Skeletal muscle cell (primary cell): ENCODE data around the gene ZNF493.

Experiments
- DNase-seq: peaks from one replicate; pipeline ENCODE4 v3.0.0-alpha.2; 2010; ENCODE audit warnings: low read depth
- H3K4me3 ChIP-seq: 2 replicates; pipeline ENCODE4 v1.5.1; 2011; ENCODE audit warnings: low read depth, mild to moderate bottlenecking, control low read depth, low read length, moderate library complexity

The ZNF493 gene

DNA sequence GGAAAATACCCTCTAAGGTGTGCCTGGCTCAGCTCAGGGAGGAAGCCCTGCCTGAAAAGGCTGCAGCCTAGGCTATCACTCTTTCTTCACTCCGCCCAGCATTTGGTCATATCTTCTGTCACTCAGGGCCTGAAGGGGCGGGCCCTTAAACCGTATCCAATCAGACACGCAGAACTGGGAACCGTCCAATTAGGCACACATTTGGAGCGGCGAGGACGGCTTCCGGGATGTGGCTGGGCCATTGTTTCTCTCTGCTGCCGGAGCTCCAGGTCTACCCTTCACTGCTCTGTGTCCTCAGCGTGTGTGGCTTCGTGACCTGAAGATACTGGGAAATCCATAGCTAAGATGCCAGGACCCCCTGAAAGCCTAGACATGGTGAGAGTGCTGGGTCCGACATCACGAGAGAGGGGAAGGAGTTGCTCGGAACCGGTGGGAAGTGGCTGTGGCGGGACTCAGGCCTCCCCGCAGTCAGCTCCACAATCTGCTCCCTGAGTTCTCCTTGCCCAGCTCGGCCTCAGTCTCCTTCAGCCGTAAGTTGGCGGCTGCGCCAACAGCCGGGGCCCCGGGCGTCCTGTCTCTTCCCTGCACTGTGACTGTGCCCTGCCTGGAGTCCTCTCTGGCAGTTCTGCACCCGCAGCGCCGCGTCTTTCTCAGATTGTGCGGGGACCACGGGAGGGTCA lies at the start of gene ZNF493:
Gene ZNF493, plus strand, starts transcription at position 241 of the 680 bp plus-strand sequence. Its CDS starts 105 bp downstream, at position 346.
- peak within 1 kb of the TSS; percentile 89 for H3K4me3 ChIP-seq

DNA sequence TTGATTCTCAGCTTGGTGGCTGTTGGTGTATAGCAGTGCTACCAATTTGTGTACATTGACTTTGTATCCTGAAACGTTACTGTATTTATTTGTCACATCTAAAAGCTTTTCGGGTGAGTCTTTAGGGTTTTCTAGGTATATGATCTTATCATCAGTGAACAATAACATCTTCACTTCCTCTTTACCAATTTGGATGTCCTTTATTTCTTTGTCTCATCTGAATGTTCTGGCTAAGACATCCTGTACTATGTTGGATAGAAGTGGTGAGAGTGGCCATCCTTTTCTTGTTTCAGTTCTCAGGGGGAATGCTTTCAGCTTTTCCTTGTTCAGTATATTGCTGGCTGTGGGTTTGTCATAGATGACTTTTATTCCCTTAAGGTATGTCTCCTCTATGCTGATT lies 44.1 kb upstream of the ZNF493 start:
- no peak overlapping the region for H3K4me3 ChIP-seq
- DNase-seq, result no peak

More for the DNA sequence above, at the start of gene ZNF493:
- peak; percentile 69 for DNase-seq

DNA sequence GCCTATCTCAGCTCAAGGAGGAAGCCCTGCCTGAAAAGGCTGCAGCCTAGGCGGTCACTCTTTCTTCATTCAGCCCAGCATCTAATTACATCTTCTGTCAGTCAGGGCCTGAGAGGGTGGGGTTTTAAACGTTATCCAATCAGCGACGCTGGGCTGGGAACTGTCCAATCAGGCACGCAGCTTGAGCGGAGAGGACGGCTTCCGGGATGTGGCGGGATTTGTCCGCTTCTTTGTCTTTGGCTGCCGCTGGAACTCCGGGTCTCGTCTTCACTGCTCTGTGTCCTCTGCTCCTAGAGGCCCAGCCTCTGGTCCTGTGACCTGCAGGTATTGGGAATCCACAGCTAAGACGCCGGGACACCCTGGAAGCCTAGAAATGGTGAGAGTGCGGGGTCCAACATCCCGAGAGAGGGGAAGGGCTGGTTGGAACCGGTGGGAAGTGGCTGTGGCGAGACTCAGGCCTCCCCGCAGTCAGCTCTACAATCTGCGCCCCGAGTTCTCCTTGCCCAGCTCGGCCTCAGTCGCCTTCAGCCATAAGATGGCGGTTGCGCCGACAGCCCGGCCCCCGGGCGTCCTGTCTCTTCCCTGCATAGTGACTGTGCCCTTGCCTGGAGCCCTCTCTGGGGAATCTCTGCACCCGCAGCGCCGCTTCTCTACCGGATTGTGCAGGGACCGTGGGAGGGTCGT lies 38.0 kb upstream of the ZNF493 start, which contains the start of gene ZNF738:
Gene ZNF738, plus strand, starts transcription at position 233 of the 684 bp plus-strand sequence. Its CDS starts 141 bp downstream, at position 374.
- peak within 1 kb of the TSS; percentile 87 for H3K4me3 ChIP-seq
- DNase-seq, result peak; percentile 87

DNA sequence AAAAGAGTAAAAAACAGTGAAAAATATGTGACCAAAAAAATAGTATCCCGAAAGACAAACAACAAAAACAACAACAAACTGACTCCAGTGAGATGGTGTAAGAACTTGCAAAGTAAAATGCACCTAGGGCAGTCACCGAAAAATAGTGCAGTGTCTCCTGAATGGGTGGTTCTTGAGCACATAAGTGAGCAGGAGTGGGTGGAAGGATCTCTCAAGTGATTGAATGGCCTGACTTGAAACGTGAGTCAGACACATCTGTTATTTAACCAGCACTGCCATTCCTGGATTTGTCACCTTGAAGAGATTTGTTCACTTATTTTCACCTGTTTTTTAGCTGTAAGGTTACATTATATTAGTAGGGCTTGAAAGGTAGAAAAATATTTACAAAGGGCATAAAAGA lies 34.6 kb upstream of the ZNF493 start:
- no peak for DNase-seq
- H3K4me3 ChIP-seq, result no peak overlapping the region

DNA sequence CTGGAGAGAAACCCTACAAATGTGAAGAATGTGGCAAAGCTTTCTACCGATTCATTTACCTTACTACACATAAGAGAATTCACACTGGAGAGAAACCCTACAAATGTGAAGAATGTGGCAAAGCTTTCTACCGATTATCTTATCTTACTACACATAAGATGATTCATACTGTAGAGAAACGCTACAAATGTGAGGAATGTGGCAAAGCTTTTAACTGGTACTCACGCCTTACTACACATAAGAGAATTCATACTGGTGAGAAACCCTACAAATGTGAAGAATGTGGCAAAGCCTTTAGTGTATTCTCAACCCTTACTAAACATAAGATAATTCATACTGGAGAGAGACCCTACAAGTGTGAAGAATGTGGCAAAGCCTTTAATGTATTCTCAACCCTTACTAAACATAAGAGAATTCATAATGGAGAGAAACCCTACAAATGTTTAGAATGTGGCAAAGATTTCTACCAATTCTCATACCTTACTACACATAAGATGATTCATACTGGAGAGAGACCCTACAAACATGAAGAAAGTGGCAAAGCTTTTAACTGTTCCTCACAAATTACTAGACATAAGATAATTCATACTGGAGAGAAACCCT lies 12.9 kb upstream of the ZNF493 start:
- no peak for DNase-seq
- no peak overlapping the region for H3K4me3 ChIP-seq

DNA sequence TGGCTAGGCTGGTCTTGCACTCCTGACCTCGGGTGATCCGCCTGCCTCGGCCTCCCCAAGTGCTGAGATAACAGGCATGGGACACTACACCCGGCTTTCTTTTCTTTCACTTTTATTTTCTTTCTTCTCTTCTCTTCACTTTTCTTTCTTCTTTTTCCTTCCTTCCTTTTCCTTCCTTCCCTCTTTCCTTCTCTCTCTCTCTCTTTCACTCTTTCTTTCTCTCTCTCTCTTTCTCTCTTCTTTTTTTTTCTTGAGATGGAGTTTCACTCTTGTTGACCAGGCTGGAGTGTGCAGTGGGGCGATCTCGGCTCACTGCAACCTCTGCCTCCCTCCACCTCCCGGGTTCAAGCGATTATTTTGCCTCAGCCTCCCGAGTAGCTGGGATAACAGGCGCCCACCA lies 812 bp upstream of the ZNF493 start:
- H3K4me3 ChIP-seq, result no peak overlapping the region
- no peak for DNase-seq

DNA sequence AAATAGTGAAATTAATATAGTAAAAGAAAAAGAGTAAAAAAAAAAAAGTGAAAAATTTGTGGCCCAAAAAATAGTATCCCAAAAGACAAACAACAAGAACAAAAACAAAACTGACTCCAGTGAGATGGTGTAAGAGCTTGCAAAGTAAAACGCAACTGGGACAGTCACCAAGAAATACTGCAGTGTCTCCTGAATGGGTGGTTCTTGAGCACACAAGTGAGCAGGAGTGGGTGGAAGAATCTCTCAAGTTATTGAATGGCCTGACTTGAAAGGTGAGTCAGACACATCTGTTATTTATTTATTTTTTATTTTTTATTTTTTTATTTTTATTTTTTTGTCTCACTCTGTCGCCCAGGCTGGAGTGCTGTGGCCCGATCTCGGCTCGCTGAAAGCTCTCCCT lies 1.9 kb downstream of the ZNF493 start:
- DNase-seq, result no peak
- H3K4me3 ChIP-seq, result no peak overlapping the region

DNA sequence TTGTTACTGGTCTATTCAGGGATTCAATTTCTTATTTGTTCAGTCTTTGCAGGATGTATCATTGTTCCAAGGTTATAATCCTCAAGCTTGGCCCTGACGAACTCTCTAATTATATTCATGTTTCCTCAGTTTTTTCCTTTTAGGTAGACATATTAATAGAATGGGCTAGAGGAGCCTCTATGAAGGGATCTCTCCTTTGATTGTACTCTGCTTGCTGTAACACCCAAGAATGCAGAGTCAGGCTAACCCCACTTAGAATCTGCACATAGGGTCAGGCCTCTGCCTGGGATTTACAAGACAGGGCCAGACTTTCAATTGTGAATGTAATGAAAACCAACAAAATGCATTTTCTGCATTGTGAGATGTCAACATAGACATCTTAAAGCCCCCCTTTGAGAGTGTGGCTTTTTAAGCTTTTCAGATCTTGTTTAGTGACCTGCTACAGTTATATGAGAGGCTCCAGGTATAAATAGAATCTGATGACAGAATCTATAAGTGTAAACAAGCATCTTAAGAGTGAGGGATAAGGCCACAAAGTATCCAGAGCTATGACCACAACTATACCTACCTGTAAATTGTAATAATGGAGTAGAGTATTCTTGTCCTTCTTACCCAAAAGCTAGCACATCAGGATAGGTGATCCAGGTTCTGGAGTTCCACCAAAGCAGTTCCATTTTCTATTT lies 5.5 kb downstream of the ZNF493 start:
- DNase-seq, result no peak
- H3K4me3 ChIP-seq, result no peak overlapping the region

DNA sequence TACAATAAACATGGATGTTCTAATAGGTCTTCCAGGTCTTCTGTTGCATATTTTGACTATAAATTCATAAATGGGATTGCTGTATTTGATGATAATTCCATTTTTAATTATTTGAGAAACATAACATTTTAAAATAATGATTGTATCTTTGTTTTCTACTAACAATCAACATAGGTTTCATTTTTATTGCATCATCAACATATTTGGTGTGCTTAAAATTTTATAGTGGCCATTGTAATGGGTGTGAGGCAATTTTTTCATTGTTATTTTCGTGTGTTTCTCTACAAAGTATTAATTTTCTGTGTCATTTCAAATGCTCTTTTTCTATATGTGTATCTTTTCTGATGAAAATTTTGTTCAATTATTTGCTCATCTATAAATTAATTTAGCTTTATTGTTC lies 13.2 kb downstream of the ZNF493 start:
- no peak overlapping the region for H3K4me3 ChIP-seq
- DNase-seq, result no peak

DNA sequence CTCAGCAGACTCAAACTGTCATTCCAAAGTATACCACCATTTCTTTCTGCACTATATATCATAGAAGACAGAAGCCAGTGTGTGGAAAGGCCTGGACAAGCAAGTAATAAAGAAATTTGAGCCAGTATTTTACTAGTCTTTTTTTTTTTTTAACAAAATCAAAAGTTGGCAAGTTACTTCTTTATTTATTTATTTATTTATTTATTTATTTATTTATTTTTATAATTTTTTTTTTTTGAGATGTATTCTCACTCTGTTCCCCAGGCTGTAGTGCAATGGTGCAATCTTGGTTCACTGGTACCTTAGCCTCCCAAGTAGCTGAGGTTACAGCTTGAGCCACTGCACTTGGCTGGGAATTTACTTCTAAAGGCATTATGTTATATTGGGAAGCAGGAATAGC lies 25.3 kb downstream of the ZNF493 start:
- DNase-seq, result no peak
- no peak overlapping the region for H3K4me3 ChIP-seq

DNA sequence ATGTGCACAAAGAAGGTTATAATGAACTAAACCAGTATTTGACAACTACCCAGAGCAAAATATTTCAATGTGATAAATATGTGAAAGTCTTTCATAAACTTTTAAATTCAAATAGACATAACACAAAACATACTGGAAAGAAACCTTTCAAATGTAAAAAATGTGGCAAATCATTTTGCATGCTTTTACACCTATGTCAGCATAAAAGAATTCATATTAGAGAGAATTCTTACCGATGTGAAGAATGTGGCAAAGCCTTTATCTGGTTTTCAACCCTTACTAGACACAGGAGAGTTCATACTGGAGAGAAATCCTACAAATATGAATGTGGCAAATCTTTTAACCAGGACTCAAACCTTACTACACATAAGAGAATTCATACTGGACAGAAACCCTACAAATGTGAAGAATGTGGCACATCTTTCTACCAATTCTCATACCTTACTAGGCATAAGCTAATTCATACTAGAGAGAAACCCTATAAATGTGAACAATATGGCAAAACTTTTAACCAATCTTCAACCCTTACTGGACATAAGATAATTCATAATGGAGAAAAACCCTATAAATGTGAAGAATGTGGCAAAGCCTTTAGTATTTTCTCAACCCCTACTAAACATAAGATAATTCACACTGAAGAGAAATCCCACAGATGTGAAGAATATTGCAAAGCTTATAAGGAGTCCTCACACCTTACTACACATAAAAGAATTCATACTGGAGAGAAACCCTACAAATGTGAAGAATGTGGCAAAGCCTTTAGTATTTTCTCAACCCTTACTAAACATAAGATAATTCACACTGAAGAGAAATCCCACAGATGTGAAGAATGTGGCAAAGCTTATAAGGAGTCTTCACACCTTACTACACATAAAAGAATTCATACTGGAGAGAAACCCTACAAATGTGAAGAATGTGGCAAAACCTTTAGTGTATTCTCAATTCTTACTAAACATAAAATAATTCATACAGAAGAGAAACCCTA lies 26.4 kb downstream of the ZNF493 start:
- DNase-seq, result no peak
- no peak overlapping the region for H3K4me3 ChIP-seq

DNA sequence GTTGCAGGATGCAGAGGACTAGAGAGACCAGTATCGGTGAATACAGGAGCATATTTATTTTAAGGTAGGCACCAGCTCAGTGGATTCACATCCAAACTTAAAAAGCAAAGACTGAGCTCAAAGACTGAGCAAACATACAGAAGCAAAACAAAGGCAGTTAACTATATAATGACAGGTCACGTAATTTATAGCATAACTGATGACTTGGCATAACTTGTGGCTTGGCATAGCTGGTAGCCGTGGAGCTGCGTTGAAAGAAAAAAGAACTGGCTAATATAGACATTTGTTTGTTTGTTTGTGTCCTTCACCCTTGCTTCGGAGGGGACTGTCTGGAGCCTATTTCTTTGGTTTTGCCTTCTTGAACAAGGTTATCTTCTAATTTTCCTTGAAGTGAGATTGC lies 33.7 kb downstream of the ZNF493 start:
- H3K4me3 ChIP-seq, result no peak overlapping the region
- no peak for DNase-seq

DNA sequence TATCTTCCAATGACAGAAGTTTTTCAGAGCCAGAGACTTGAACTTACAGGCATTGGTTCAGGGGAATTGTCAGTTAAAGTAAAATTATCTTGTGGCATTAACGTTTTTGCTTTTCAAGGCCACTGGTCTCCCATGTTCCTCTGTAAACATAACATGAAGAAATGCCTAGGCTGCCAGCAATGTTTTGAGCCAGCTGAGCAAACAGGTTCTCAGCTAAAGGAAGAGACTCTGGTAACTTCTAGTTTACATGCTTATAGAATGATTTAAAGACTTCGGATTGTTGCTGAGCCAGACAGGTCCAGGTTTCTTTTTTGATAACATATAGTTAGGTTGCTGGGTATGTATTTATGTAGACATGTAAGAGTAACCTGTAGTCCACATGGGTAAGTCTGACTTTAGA lies 35.7 kb downstream of the ZNF493 start:
- no peak for DNase-seq
- H3K4me3 ChIP-seq, result no peak overlapping the region

DNA sequence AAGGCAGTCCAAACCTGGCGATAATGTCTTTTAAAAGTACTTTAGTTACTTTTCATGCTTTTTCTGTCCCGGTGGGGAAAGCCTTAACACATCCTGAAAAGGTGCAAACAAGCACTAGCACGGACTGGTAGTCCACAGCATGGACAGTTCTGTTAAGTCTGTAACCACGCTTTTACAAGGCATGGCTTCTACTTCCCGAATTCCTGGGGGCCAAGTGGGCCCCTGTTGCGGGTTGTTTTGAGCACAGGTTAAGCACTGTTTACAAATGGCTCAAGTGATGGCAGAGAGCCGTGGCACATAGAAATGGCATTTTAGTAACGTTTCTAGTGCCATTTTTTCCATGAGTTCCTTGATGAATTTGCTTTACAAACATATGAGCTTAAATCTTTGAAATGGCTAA lies 37.6 kb downstream of the ZNF493 start:
- no peak for DNase-seq
- H3K4me3 ChIP-seq, result no peak overlapping the region

DNA sequence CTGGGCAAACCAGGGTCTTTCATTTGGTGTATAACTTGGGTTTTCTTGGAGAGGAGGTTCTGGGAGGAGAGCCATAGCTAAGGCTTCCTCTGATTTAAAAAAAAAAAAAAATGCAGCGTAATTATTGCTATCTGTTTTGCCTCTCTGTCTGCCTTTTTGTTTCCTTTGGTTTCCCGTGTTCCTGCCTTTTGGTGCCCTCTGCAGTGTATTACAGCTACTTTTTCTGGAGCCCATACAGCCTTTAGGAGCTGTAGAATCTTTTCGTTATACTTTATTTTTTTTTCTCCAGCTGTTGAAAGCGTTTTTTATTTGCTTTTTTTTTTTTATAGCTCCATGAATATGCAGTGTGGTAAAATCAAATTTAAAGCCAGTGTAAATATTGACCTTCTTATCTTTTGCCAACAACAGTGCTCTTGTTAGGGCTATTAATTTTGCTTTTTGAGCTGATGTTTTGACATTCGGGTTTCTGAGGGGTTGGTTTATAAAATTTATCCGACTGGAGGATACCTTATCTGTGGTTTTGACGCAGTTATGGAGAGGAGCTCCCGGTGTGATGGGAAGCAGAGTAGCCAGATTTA lies 38.1 kb downstream of the ZNF493 start:
- no peak overlapping the region for H3K4me3 ChIP-seq
- DNase-seq, result no peak

DNA sequence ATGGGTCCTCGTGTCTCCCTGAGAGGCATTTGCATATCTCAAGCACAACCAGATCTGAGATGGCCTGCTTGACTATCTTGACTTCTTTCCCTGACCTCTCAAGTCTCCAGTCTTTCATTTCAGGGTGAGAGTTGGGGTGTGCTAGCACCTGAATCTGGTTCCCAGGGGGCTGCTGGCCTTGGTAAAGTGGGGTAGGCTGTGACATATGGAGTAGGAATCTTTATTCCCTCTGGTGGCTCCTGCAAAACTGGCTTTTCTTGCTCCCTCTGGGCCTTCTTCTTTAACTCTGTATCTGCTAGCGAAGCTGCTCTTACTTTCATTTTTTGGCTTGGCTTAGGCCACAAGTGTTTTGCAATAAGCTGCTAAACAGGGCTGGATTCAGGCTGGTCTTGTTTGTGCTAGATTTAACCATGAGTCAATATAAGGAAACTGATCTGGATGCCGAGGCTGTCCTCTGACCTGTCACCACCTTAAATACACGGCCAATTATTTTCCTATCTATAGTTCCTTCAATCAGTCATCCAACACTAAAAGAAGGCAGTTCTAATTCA lies 42.3 kb downstream of the ZNF493 start:
- DNase-seq, result no peak
- no peak overlapping the region for H3K4me3 ChIP-seq

DNA sequence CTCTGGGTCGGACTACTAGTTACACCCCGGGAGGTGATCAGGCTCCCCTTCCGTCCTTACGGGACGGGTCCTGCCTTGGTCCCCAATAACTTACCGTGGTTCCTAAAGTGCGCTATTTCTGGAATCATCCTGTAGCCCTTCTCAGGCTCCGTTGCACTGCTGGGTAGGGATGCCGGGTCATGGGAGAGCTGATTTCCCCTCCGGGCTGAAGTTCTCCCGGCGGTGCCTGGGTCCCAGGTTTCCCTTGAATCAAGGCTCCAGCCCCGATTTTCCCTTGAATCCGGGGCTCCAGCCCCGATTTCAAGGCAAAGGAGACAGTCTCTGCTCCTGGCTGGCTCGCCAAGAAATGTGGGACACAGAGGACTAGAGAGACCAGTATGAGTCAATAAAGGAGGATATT lies 43.4 kb downstream of the ZNF493 start:
- no peak overlapping the region for H3K4me3 ChIP-seq
- DNase-seq, result no peak

DNA sequence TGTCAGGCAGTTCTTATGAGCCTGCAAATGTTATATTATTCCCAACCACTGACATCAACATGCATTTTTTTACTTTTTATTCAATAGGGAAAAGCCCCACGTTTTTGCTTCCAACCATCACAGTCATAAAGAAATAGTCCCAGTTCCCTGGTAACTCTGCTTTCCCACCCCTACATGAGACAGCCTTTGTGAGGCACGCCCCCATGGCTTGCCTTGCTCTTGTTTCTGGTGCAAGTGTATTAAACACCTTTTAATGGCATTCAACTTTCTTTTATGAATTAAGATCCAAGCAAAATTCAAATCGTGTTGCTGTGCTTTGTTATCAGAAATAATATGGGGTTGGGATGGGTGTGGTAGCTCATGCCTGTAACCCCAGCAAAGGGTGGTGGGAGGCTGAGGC lies 54.3 kb downstream of the ZNF493 start:
- no peak overlapping the region for H3K4me3 ChIP-seq
- DNase-seq, result no peak
